Measurements from ENCODE around the gene DMC1. TPM values are rescaled to one million over a fixed set of nuclear protein-coding genes. Genes with fewer than 3 reads are reported as not detected.

Gene DMC1
- total RNA-seq, 4 donors from 2014 or later, result 0.22 to 3.5 (median 0.49) TPM; not detected in 1

DNA sequence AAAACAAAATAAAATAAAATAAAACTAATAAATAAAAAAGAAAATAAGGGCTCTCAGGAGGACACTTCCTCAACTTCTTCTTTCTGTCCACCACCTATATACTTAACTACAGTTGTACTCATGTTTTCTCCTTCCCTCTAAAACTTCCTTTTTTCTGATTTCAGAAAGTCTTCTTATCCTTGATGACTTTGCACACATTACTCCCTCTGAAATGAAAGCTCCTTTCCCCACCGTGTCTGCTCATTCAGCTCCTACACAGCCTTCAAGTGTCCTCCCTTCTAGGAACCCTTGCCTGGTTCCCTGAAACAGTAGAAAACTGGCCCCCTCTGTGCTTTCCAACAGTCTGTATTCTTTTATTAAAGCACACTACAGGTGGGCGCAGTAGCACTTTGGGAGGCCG is 45.6 kb downstream of the DMC1 start:
- intact Hi-C loops (cut with DNase I; ENCODE audit: low total_unique reads), result no loop called here
- no peak for DNase-seq (ENCODE audit: low spot score in 2 of 2)
- TF ChIP-seq POLR2A (IDR thresholded peaks at IDR 0.05), result no peak
- TF ChIP-seq, protein P1, sequence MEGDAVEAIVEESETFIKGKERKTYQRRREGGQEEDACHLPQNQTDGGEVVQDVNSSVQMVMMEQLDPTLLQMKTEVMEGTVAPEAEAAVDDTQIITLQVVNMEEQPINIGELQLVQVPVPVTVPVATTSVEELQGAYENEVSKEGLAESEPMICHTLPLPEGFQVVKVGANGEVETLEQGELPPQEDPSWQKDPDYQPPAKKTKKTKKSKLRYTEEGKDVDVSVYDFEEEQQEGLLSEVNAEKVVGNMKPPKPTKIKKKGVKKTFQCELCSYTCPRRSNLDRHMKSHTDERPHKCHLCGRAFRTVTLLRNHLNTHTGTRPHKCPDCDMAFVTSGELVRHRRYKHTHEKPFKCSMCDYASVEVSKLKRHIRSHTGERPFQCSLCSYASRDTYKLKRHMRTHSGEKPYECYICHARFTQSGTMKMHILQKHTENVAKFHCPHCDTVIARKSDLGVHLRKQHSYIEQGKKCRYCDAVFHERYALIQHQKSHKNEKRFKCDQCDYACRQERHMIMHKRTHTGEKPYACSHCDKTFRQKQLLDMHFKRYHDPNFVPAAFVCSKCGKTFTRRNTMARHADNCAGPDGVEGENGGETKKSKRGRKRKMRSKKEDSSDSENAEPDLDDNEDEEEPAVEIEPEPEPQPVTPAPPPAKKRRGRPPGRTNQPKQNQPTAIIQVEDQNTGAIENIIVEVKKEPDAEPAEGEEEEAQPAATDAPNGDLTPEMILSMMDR (IDR thresholded peaks at IDR 0.05), result no peak
- 81 to 85% methylated on average over 3 of the region's 3 CpGs for WGBS, 2 donors
- no peak overlapping the region for H3K4me3 ChIP-seq (ENCODE audit: low read depth, poor library complexity, severe bottlenecking)

- WGBS, 2 donors, result 94 to 95% methylated on average over 5 of the region's 5 CpGs
- intact Hi-C loops (cut with DNase I; ENCODE audit: low total_unique reads), result no loop called here
- DNase-seq (ENCODE audit: low spot score in 2 of 2), result no peak
- no peak overlapping the region for H3K4me3 ChIP-seq (ENCODE audit: low read depth, poor library complexity, severe bottlenecking)
- TF ChIP-seq, protein P1 (IDR thresholded peaks at IDR 0.05), result no peak
- no peak for TF ChIP-seq POLR2A (IDR thresholded peaks at IDR 0.05)
These were observed 46.5 kb downstream of the DMC1 start for GRCh38 chr22:38523479-38523878.

- 87 to 96% methylated on average over 3 of the region's 3 CpGs for WGBS, 2 donors
- no peak for DNase-seq (ENCODE audit: low spot score in 2 of 2)
- intact Hi-C loops (cut with DNase I; ENCODE audit: low total_unique reads), result no loop called here
- TF ChIP-seq, protein P1 (IDR thresholded peaks at IDR 0.05), result no peak
- TF ChIP-seq POLR2A (IDR thresholded peaks at IDR 0.05), result no peak
- H3K4me3 ChIP-seq (ENCODE audit: low read depth, poor library complexity, severe bottlenecking), result no peak overlapping the region
These were observed 47.0 kb downstream of the DMC1 start for GRCh38 chr22:38523029-38523428.

DNA sequence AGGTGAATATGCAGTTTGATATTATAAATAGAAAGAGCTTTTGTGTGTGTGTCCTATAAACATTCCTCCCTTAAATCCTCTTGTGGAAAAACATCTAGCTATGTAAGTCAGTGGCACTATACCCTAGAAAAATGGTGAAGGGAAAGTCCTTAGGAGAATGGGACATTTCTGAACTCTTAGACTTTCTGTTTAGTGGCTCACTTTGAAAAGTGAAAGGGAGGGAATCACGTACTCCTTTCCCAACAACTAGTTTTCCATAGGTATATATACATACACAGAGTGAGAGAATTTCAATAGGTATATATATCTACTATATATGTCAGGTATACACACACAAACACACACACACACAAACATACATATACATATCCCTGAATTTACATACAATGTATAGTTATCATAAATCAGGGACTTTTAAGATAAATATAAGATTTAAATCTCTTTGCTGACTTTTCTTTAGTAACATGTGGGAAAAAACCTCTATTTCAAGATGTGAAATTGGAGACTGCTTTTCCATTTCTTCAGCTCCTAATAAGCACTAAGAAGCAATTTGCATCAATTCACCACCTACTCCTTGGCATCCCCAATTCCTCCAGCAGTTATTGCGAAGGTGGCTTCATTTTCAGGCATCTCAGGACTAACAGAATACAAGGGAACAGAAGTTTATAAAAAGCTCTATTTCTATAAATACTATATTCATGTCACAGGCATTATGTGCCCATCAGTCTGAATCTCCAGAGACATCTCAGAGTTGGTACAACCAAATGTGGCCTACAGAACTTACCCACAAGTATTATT is 50.3 kb downstream of the DMC1 start:
- intact Hi-C loops (cut with DNase I; ENCODE audit: low total_unique reads), result no loop called here
- no peak overlapping the region for H3K4me3 ChIP-seq (ENCODE audit: low read depth, poor library complexity, severe bottlenecking)
- WGBS, 2 donors, result 95 to 96% methylated on average over 2 of the region's 2 CpGs
- TF ChIP-seq, protein P1 (IDR thresholded peaks at IDR 0.05), result no peak
- TF ChIP-seq POLR2A (IDR thresholded peaks at IDR 0.05), result no peak
- DNase-seq (ENCODE audit: low spot score in 2 of 2), result no peak

DNA sequence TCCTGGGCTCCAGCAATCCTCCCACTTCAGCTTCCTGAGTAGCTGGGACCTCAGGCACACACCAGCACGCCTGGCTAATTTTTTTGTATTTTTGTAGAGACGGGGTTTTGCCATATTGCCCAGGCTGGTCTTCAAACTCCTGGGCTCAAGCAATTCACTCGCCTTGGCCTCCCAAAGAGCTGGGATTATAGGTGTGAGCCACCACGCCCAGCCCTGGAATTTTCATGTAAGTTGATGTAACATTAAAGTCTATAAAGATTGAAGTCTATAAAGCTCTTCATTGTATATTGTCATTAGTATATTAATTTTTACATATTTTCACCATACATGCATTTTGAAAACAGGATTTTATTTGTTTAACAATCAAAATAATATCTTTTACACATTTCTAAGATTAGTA is 51.4 kb downstream of the DMC1 start:
- intact Hi-C loops (cut with DNase I; ENCODE audit: low total_unique reads), result no loop called here
- TF ChIP-seq POLR2A (IDR thresholded peaks at IDR 0.05), result no peak
- TF ChIP-seq, protein P1 (IDR thresholded peaks at IDR 0.05), result no peak
- no peak for DNase-seq (ENCODE audit: low spot score in 2 of 2)
- H3K4me3 ChIP-seq (ENCODE audit: low read depth, poor library complexity, severe bottlenecking), result no peak overlapping the region
- WGBS, 2 donors, result 95 to 96% methylated on average over 4 of the region's 4 CpGs

GRCh38 chr22:38513063-38513462 is 56.9 kb downstream of the DMC1 start:
- intact Hi-C loops (cut with DNase I; ENCODE audit: low total_unique reads), result no loop called here
- no peak for DNase-seq (ENCODE audit: low spot score in 2 of 2)
- TF ChIP-seq, protein P1 (IDR thresholded peaks at IDR 0.05), result no peak
- TF ChIP-seq POLR2A (IDR thresholded peaks at IDR 0.05), result no peak
- H3K4me3 ChIP-seq (ENCODE audit: low read depth, poor library complexity, severe bottlenecking), result no peak overlapping the region
- WGBS, 2 donors, result 73 to 79% methylated on average over 1 of the region's 1 CpG

Data from lower leg skin (tissue), 4 donors.